SK-N-MC (cell line): ENCODE measurements around the gene C3orf49.

Experiments
- DNase-seq: peaks from one replicate; pipeline ENCODE4 v3.0.0-alpha.2; 2011; ENCODE audit warnings: low read depth, low spot score
- H3K27ac ChIP-seq: fragments of 200-600 bp; sonication (generic); 2 replicates; pipeline ENCODE4 v1.5.1; 2016; ENCODE audit warnings: mixed run types
- H3K36me3 ChIP-seq: fragments of 200-600 bp; sonication (generic); 2 replicates; pipeline ENCODE4 v1.6.1; 2017; ENCODE audit warnings: antibody characterized with exemption, low read length, mixed read lengths; ENCODE audit not compliant: insufficient read depth
- H3K4me3 ChIP-seq: fragments of 200-600 bp; sonication (generic); 2 replicates; pipeline ENCODE4 v1.5.1; 2016
- H3K9ac ChIP-seq: fragments of 200-600 bp; sonication (generic); 2 replicates; pipeline ENCODE4 v1.8.0; 2017; ENCODE audit warnings: mixed run types, mixed read lengths; ENCODE audit not compliant: insufficient read length
- H3K9me3 ChIP-seq: fragments of 200-600 bp; sonication (generic); 2 replicates; pipeline ENCODE4 v1.6.1; 2017; ENCODE audit warnings: low read depth, mild to moderate bottlenecking, antibody characterized with exemption, low read length, moderate library complexity, mixed read lengths
- EZH2 ChIP-seq: fragments of 200-600 bp; sonication (generic); IDR thresholded peaks from one replicate; pipeline ENCODE4 v1.6.1; 2017; ENCODE audit warnings: antibody characterized with exemption
- FOXP2 ChIP-seq: optimal IDR thresholded peaks from 2 replicates; pipeline ENCODE3; 2011; ENCODE audit warnings: mild to moderate bottlenecking, moderate library complexity; ENCODE audit not compliant: insufficient read depth; ENCODE audit errors: extremely low read length, control extremely low read depth
- POLR2AphosphoS5 ChIP-seq: IDR thresholded peaks from 2 replicates; pipeline ENCODE4 v1.6.1; 2012; ENCODE audit warnings: mild to moderate bottlenecking, low read depth, low read length, borderline replicate concordance

Gene C3orf49

DNA sequence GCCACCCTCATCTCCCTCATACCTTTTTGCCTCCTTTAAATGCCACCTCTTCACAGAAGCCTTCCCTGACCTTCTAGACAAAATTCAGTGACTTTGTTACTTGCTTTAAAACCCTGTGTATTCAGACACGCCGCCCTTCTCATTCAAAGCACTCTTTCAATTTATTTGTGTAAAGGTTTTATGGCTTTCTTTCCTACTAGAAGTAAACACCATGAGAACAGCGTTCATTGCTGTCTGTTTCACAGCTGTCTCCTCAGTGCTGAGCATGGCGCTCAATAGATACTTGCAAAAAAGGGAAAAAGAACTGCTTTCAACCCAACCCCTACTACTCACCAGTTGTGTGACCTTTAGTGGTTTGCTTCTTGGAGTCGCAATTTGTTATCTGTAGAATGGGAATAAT is 61.6 kb downstream of the C3orf49 start:
- no peak overlapping the region for H3K27ac ChIP-seq
- no peak for DNase-seq
- H3K4me3 ChIP-seq: no peak overlapping the region
- H3K36me3 ChIP-seq: no peaks in the 10 kb centered on the region
- H3K9ac ChIP-seq: no peak overlapping the region
- no peaks in the 10 kb centered on the region for H3K9me3 ChIP-seq
- no peak for TF ChIP-seq EZH2
- no peak for TF ChIP-seq POLR2AphosphoS5
- no peak for TF ChIP-seq FOXP2

- Histone ChIP-seq H3K4me3 (no peak overlapping the region), H3K36me3 (no peaks in the 10 kb centered on the region), H3K9me3 (no peaks in the 10 kb centered on the region), H3K9ac (no peak overlapping the region), H3K27ac (no peak overlapping the region)
- no peak for DNase-seq
- no peak for TF ChIP-seq POLR2AphosphoS5
- TF ChIP-seq FOXP2: no peak
- TF ChIP-seq EZH2: no peak
Measured at GRCh38 chr3:63886858-63887257, 67.8 kb downstream of the C3orf49 start.

- H3K36me3 ChIP-seq: no peaks in the 10 kb centered on the region
- H3K9ac ChIP-seq: no peak overlapping the region
- H3K27ac ChIP-seq: no peak overlapping the region
- DNase-seq: no peak
- H3K9me3 ChIP-seq: no peaks in the 10 kb centered on the region
- H3K4me3 ChIP-seq: no peak overlapping the region
- TF ChIP-seq EZH2 (no peak), FOXP2 (no peak), POLR2AphosphoS5 (no peak)
Measured at GRCh38 chr3:63891518-63891917, 72.4 kb downstream of the C3orf49 start.

GRCh38 chr3:63892773-63893352 is 73.8 kb downstream of the C3orf49 start:
- no peaks in the 10 kb centered on the region for H3K9me3 ChIP-seq
- DNase-seq: no peak

GRCh38 chr3:63895422-63896189 is 76.5 kb downstream of the C3orf49 start:
- Histone ChIP-seq H3K27ac (no peak overlapping the region), H3K4me3 (no peak overlapping the region), H3K9me3 (no peaks in the 10 kb centered on the region), H3K36me3 (no peaks in the 10 kb centered on the region; the same call in 1 of the 2 replicates), H3K9ac (no peak overlapping the region)
- no peak for DNase-seq
- no peak for TF ChIP-seq EZH2

More at GRCh38 chr3:63892773-63893352, 73.8 kb downstream of the C3orf49 start:
- Histone ChIP-seq H3K9ac (no peak overlapping the region), H3K4me3 (no peak overlapping the region), H3K36me3 (no peaks in the 10 kb centered on the region), H3K27ac (no peak overlapping the region)
- TF ChIP-seq EZH2 (no peak), POLR2AphosphoS5 (no peak), FOXP2 (no peak)

- Histone ChIP-seq H3K36me3 (no peaks in the 10 kb centered on the region; the same call in 1 of the 2 replicates), H3K4me3 (no peak overlapping the region), H3K27ac (no peak overlapping the region), H3K9me3 (no peaks in the 10 kb centered on the region), H3K9ac (no peak overlapping the region)
- no peak for DNase-seq
- TF ChIP-seq POLR2AphosphoS5: no peak
- TF ChIP-seq EZH2: no peak
- no peak for TF ChIP-seq FOXP2
Measured at GRCh38 chr3:63896332-63897030, 77.4 kb downstream of the C3orf49 start.
